ENCODE data around the gene CLCN2.

Gene CLCN2

GRCh38 chr3:184314363-184314699 lies 47.1 kb downstream of the CLCN2 start, which contains the start of gene EIF4G1:
TSS of gene EIF4G1 (plus strand) at chr3:184314606. CDS start at chr3:184315797, 1,191 bp downstream.
- peak; percentile 93 for DNase-seq (ENCODE audit: extremely low spot score)
- POLR2A ChIA-PET = no interaction called here
- CTCF ChIA-PET = no interaction called here
- no peak for TF ChIP-seq NFRKB (IDR thresholded peaks at IDR 0.05)
- no peak for TF ChIP-seq ELF4 (IDR thresholded peaks at IDR 0.05)
- TF ChIP-seq CTBP1 (IDR thresholded peaks at IDR 0.05; ENCODE audit: borderline replicate concordance) = no peak
- TF ChIP-seq FOXA1 (IDR thresholded peaks at IDR 0.05) = no peak
- no peak for TF ChIP-seq SUZ12 (IDR thresholded peaks at IDR 0.05)
- no peak for TF ChIP-seq BHLHE40 (IDR thresholded peaks at IDR 0.05; ENCODE audit: borderline replicate concordance)
- no peak for TF ChIP-seq ARNT (IDR thresholded peaks at IDR 0.05)
- no peak for TF ChIP-seq FOXM1 (IDR thresholded peaks at IDR 0.05; ENCODE audit: borderline replicate concordance)
- no peak for TF ChIP-seq SP1 (IDR thresholded peaks at IDR 0.05)
- TF ChIP-seq PKNOX1 (IDR thresholded peaks at IDR 0.05) = no peak

- POLR2A ChIA-PET = interaction anchor here (0.6 kb wide), 2 partner anchors 12 to 65 kb away, joined by 3 read pairs; no protein-coding TSS in a partner anchor
- CTCF ChIA-PET = no interaction called here
- TF ChIP-seq CTBP1 (IDR thresholded peaks at IDR 0.05; ENCODE audit: borderline replicate concordance) (no peak), TARDBP (IDR thresholded peaks at IDR 0.05) (no peak)
- DNase-seq (ENCODE audit: extremely low spot score) = no peak
Measured at GRCh38 chr3:184311633-184312032, 49.8 kb downstream of the CLCN2 start.

GRCh38 chr3:184308744-184309143 lies 52.7 kb downstream of the CLCN2 start:
- TF ChIP-seq ZNF384 (IDR thresholded peaks at IDR 0.05) = no peak
- no peak for DNase-seq (ENCODE audit: extremely low spot score)
- ChIA-PET POLR2A (no interaction called here), CTCF (no interaction called here)

- CTCF ChIA-PET = no interaction called here
- POLR2A ChIA-PET = no interaction called here
- DNase-seq (ENCODE audit: extremely low spot score) = no peak
- no peak for TF ChIP-seq ELF4 (IDR thresholded peaks at IDR 0.05)
- no peak for TF ChIP-seq FOXK2 (IDR thresholded peaks at IDR 0.05)
- no peak for TF ChIP-seq SP1 (IDR thresholded peaks at IDR 0.05)
- no peak for TF ChIP-seq PKNOX1 (IDR thresholded peaks at IDR 0.05)
- TF ChIP-seq FOXA1 (IDR thresholded peaks at IDR 0.05) = no peak
- no peak for TF ChIP-seq HDGF (IDR thresholded peaks at IDR 0.05; ENCODE audit: borderline replicate concordance)
- TF ChIP-seq ARNT (IDR thresholded peaks at IDR 0.05) = no peak
- no peak for TF ChIP-seq SUZ12 (IDR thresholded peaks at IDR 0.05)
- TF ChIP-seq ZNF384 (IDR thresholded peaks at IDR 0.05) = no peak
- no peak for TF ChIP-seq FOXM1 (IDR thresholded peaks at IDR 0.05; ENCODE audit: borderline replicate concordance)
- TF ChIP-seq NFRKB (IDR thresholded peaks at IDR 0.05) = no peak
- TF ChIP-seq L3MBTL2 (conservative IDR thresholded peaks at IDR 0.05) = no peak
- TF ChIP-seq BHLHE40 (IDR thresholded peaks at IDR 0.05; ENCODE audit: borderline replicate concordance) = no peak
- no peak for TF ChIP-seq TARDBP (IDR thresholded peaks at IDR 0.05)
- TF ChIP-seq LEF1 (IDR thresholded peaks at IDR 0.05; ENCODE audit: borderline replicate concordance) = no peak
Measured at GRCh38 chr3:184307915-184308314, 53.5 kb downstream of the CLCN2 start.

- POLR2A ChIA-PET = no interaction called here
- no peak for DNase-seq (ENCODE audit: extremely low spot score)
- TF ChIP-seq SP1 (IDR thresholded peaks at IDR 0.05) = no peak
- no peak for TF ChIP-seq TARDBP (IDR thresholded peaks at IDR 0.05)
- TF ChIP-seq NFRKB (IDR thresholded peaks at IDR 0.05) = no peak
- no peak for TF ChIP-seq ELF4 (IDR thresholded peaks at IDR 0.05)
- TF ChIP-seq ARNT (IDR thresholded peaks at IDR 0.05) = no peak
- no peak for TF ChIP-seq L3MBTL2 (conservative IDR thresholded peaks at IDR 0.05)
- TF ChIP-seq CTBP1 (IDR thresholded peaks at IDR 0.05; ENCODE audit: borderline replicate concordance) = no peak
- no peak for TF ChIP-seq LEF1 (IDR thresholded peaks at IDR 0.05; ENCODE audit: borderline replicate concordance)
- TF ChIP-seq HDGF (IDR thresholded peaks at IDR 0.05; ENCODE audit: borderline replicate concordance) = no peak
- no peak for TF ChIP-seq PKNOX1 (IDR thresholded peaks at IDR 0.05)
- TF ChIP-seq FOXA1 (IDR thresholded peaks at IDR 0.05) = no peak
- no peak for TF ChIP-seq SUZ12 (IDR thresholded peaks at IDR 0.05)
- TF ChIP-seq BHLHE40 (IDR thresholded peaks at IDR 0.05; ENCODE audit: borderline replicate concordance) = no peak
- no peak for TF ChIP-seq FOXK2 (IDR thresholded peaks at IDR 0.05)
- TF ChIP-seq FOXM1 (IDR thresholded peaks at IDR 0.05; ENCODE audit: borderline replicate concordance) = no peak
- no peak for TF ChIP-seq ZNF384 (IDR thresholded peaks at IDR 0.05)
- CTCF ChIA-PET = no interaction called here
Measured at GRCh38 chr3:184306341-184306972, 54.9 kb downstream of the CLCN2 start.

- ChIA-PET CTCF (no interaction called here), POLR2A (no interaction called here)
- TF ChIP-seq FOXM1 (IDR thresholded peaks at IDR 0.05; ENCODE audit: borderline replicate concordance) (no peak), FOXK2 (IDR thresholded peaks at IDR 0.05) (no peak), L3MBTL2 (conservative IDR thresholded peaks at IDR 0.05) (no peak), BHLHE40 (IDR thresholded peaks at IDR 0.05; ENCODE audit: borderline replicate concordance) (no peak)
- DNase-seq (ENCODE audit: extremely low spot score) = no peak
Measured at GRCh38 chr3:184305577-184305976, 55.8 kb downstream of the CLCN2 start.

- no peak for TF ChIP-seq SUZ12 (IDR thresholded peaks at IDR 0.05)
- TF ChIP-seq ZNF384 (IDR thresholded peaks at IDR 0.05) = no peak
- TF ChIP-seq PKNOX1 (IDR thresholded peaks at IDR 0.05) = no peak
- no peak for TF ChIP-seq SP1 (IDR thresholded peaks at IDR 0.05)
- no peak for TF ChIP-seq L3MBTL2 (conservative IDR thresholded peaks at IDR 0.05)
- no peak for TF ChIP-seq LEF1 (IDR thresholded peaks at IDR 0.05; ENCODE audit: borderline replicate concordance)
- TF ChIP-seq NFRKB (IDR thresholded peaks at IDR 0.05) = no peak
- no peak for TF ChIP-seq CTBP1 (IDR thresholded peaks at IDR 0.05; ENCODE audit: borderline replicate concordance)
- no peak for TF ChIP-seq BHLHE40 (IDR thresholded peaks at IDR 0.05; ENCODE audit: borderline replicate concordance)
- no peak for TF ChIP-seq HDGF (IDR thresholded peaks at IDR 0.05; ENCODE audit: borderline replicate concordance)
- TF ChIP-seq FOXA1 (IDR thresholded peaks at IDR 0.05) = no peak
- TF ChIP-seq FOXM1 (IDR thresholded peaks at IDR 0.05; ENCODE audit: borderline replicate concordance) = no peak
- no peak for TF ChIP-seq ELF4 (IDR thresholded peaks at IDR 0.05)
- no peak for TF ChIP-seq ARNT (IDR thresholded peaks at IDR 0.05)
- TF ChIP-seq TARDBP (IDR thresholded peaks at IDR 0.05) = no peak
- TF ChIP-seq FOXK2 (IDR thresholded peaks at IDR 0.05) = no peak
- POLR2A ChIA-PET = no interaction called here
- CTCF ChIA-PET = no interaction called here
- no peak for DNase-seq (ENCODE audit: extremely low spot score)
Measured at GRCh38 chr3:184300378-184300720, 61.1 kb downstream of the CLCN2 start.

Measured in HEK293T (cell line).